NCI-H2081 (cell line): ENCODE measurements around the gene NKD1.

Experiments used
- DNase-seq, 2 experiments: peaks; one replicate each; lab custom pipeline; 2025; lab: John Stamatoyannopoulos, UW

The NKD1 gene

DNA sequence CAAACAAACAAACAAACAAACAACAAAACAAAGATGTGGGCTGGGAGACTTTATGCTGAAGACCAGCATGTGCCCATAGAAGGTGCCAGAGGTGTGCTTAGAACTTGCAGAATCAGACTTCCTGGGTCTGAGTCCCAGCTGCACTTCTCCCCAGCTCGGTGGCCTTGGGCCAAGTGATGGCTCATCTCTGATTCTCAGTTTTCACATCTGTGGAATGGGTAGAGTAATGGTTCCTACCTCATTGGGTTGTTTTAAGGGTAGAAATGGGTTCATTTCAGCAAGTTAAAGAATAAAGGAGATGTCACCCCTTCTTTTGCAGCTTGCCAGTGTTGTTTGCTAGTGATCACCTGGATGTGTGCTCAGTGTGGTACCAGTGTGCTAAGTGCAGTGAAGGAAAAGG, 10.7 kb downstream of the NKD1 start:
- no peak for DNase-seq

DNA sequence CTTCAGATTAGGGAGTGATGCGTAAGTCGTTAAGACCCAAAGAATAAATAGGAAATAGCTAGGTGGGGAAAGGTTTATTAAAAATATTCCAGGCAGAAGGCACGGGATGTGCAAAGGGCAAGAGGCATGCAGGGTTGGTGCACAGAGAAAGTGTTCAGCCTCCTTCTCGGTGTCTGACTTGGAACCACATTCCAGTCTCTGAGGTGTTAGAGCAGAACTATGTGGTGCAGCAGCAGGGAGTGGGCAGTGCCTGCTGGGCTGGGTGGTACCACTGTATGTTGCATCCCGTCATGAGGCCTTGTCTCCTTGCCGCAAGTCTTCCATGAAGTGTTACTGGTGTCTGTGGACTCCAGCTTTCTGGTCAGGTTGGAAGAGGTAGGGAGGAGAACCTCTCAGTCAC, 11.1 kb downstream of the NKD1 start:
- DNase-seq = no peak

DNA sequence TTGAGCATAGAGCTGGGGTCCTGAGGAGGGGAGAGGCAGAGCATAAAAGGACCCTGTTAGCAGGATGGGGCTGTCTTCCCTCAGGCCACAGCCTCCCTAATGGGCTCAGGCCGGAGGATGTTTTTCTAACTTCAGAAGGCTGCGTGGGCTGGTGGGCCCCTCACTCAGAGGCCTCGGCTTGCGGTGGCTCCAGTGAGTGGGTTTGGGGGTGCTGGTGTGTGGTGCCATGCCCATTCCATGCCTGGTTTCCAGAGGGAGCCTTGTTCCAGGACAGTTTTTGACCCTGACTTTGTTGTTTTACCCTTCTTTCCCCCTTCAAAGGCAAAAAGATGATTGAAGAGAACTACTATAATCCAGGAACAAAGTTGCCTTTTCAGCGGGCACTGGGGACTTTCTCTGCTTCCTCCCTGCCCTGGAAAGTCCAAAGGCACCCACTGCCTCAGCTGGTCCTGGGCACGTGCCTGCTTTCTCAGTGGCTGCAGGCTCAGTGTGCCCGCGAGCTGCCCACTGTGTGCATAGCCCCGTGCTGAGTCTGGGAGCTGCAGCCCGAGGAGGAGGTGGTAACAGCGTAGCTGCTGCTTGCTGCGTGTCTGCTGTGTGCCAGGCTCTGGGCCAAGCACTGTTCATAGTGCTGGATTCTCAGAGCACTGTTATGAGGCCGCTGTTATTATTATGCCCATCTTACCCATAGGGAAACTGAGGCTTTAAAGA, 11.8 kb downstream of the NKD1 start:
- DNase-seq = no peak

GRCh38 chr16:50560903-50561863, 13.0 kb downstream of the NKD1 start:
- no peak for DNase-seq

- no peak for DNase-seq
Measured at GRCh38 chr16:50562657-50563056, 14.5 kb downstream of the NKD1 start.

GRCh38 chr16:50563989-50564388, 15.8 kb downstream of the NKD1 start:
- no peak for DNase-seq

- no peak for DNase-seq
Measured at GRCh38 chr16:50565428-50565827, 17.2 kb downstream of the NKD1 start.

DNA sequence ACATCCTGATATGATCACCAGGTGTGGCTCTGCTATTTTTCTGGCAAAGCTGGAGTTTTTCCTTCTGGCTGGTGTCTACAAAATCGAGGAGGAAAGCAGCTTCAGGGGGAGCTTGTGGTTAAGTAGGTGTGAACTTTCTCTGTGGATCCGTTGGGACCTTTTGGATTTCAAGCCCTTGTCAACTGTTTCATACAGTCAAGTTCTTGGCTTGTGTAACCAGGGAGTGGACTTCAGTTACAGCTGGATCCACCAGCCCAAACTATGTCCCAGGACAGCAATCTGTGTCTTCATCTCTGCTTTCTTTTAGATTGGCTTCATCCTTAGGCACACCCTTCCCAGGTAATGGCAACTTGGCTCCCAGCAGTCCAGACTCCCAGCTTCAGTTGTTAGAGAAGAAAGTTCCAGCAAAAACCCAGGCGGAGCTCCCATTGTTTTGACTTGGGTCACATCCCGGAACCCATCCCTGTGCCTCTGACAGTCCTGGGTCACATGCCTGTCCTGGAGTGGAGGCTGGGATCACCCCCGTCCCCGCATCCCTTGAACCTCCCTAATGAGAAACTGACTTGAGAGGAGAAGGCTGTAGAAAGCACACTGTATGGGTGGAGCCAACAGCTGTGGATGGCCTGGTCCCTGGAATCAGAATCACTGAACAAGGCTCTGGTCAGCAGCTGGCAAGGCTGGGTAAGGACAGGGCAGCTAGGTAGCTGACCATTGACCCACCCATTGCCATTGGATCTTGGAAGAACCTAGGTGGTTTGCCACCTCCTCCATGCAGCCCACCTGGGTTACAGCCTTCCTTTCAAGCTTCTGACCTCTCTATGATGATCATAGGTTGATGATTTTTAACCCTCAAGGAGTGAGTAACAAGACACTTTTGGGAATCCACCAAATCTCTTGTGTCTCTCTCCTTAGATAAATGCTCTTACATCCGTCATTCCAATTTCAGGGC, 18.1 kb downstream of the NKD1 start:
- no peak for DNase-seq

DNA sequence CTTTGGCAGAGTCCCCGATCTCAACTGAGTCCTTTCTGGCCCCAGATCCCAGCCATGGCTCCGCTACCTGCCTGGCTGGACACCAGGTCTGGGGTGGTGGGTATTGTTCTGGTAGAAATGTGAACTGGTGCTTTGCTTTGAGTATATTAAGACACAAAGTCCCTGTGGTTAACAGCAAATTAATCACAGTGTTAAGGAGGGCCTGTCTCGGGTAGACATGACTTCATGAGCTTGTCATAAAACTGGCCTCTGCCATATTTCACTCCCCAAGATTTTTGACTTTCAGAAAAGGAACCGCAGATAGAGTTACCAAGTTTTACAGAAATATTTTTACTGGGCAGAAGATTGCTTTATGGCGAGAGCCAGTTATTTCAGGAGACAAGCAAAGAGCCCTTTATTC, 19.5 kb downstream of the NKD1 start:
- no peak for DNase-seq

GRCh38 chr16:50568187-50568815, 20.1 kb downstream of the NKD1 start:
- DNase-seq = no peak

DNA sequence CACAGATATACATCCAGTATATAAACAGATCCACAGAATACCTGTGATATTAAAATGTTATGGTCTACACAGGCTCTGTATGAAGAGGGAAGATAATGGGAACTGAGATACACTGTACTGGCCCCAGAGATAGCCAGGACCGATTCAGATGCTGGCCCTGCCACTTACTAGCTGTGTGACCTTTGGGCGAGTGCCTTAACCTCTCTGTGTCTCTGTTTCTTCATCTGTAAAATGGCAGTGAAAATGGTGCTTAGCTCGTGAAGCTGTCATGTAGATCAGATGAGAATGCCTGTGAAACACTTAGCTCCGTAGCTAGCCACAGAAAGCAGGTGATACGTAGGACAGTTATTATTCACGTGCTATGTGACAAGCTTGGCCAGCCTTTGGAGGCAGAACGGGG, 22.2 kb downstream of the NKD1 start:
- DNase-seq = no peak

- DNase-seq = no peak
Measured at GRCh38 chr16:50570808-50571598, 22.8 kb downstream of the NKD1 start.

DNA sequence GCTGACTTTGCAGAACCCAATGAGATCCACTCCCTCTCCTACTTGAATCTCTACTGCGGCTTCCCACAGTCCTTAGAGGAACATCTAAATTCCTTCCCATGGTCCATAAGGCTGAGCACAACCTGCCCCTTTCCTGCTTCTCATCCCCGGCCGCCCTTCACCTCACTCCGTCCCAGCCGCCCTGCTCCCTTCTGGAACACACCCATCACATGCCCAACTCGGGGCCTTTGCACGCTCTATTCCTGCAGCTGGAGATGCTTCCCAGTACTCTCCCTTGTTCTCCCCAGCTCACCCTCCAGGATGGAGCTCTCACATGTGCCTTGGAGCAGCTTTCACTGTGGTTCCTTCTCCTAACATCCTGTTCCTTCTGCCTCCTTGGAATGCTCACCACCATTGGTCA, 23.6 kb downstream of the NKD1 start:
- no peak for DNase-seq

- no peak for DNase-seq
Measured at GRCh38 chr16:50572700-50573099, 24.5 kb downstream of the NKD1 start.

- no peak for DNase-seq
Measured at GRCh38 chr16:50573279-50573678, 25.1 kb downstream of the NKD1 start.

DNA sequence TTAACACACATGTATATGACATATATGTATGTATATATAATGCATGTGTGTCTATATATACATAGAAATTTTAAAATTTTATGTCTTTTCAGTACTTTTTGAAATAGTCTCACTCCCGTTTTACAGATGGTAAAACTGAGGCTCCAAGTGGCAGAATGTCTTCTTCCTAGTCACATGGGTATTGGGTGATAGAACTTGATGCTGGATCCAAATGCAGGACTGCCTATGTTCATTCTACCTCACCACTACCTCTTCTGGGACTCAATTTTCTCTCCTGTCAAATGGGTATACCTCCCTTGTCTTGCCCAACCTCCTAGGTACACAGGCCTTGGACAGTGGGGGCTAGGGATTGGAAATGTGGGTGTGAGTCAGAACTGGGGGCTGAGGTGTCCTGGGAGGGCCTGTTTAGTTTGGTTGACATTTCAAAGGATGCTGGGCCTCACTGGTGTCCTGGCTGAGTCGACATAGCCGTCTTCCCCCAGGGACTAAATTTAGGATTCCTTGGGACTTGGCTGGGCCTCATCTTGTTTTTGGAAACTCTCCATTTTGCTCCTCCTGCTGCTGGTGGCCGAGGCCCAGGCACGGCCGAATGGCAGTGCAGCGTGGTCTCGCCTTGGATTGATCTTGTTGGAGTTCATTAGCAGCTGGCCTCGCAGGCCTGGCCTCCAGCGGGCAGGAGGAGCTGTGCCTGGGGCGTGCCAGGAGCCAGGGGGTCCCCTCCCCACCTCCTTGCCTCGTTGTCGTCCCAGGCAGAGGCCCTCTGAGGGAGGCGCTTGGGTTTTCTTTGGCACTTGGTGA, 25.9 kb downstream of the NKD1 start:
- no peak for DNase-seq

DNA sequence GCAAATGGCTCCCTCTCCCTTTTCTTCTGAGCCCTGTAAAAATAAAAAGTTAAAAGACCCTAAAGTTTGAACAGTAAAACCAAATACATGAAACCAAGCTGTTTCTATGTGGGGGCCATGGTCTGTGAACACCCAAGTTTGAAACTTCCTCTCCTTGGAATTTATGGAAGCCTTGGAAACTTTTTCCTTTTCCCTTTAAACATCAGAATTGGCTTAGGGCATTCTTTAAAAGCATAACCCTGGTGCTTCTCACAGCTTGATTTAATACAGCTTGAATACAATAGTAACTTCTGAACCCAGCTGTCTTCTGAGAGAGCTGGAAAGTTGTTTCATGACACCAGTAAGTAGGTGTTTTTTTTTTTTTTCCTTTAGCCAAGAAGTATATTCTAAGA, 26.5 kb downstream of the NKD1 start:
- DNase-seq = no peak

GRCh38 chr16:50575743-50576142, 27.5 kb downstream of the NKD1 start:
- DNase-seq = no peak

- no peak for DNase-seq
Measured at GRCh38 chr16:50576403-50577113, 28.4 kb downstream of the NKD1 start.
